Cardiac muscle cell (in vitro differentiated cells and primary cell): ENCODE measurements around the gene SLC9A4. TPM values are rescaled to one million over a fixed set of nuclear protein-coding genes. Genes with fewer than 3 reads are reported as not detected.

Experiments used
- DNase-seq, 2 donors: peaks; one replicate each; pipeline versions ENCODE4 v3.0.0 to v3.0.0-alpha.2; 2010 to 2017; ENCODE audit warnings: low read depth in 1 of 2, low spot score in 1 of 2
- H3K27ac ChIP-seq: fragments of 200-600 bp; sonication (generic); 2 replicates; pipeline ENCODE4 v1.5.1; 2016
- H3K27me3 ChIP-seq: fragments of 200-600 bp; sonication (generic); 2 replicates; pipeline ENCODE4 v1.6.0; 2016; ENCODE audit warnings: control low read depth
- H3K36me3 ChIP-seq: fragments of 200-600 bp; sonication (generic); 2 replicates; pipeline ENCODE4 v1.5.1; 2016; ENCODE audit warnings: control low read depth
- H3K4me1 ChIP-seq: fragments of 200-600 bp; sonication (generic); 2 replicates; pipeline ENCODE4 v1.8.1; 2017; ENCODE audit warnings: low read depth, mild to moderate bottlenecking, mixed run types
- H3K4me3 ChIP-seq: fragments of 200-600 bp; sonication (generic); 2 replicates; pipeline ENCODE4 v1.5.1; 2016; ENCODE audit warnings: mild to moderate bottlenecking
- H3K9me3 ChIP-seq: fragments of 200-600 bp; sonication (generic); 2 replicates; pipeline ENCODE4 v1.5.1; 2017; ENCODE audit warnings: low read depth, mild to moderate bottlenecking, control low read depth
- polyA plus RNA-seq: library from polyadenylated mRNA; unstranded; fragments of >200 nt; fragmentation: Nextera tagmentation; extraction: Ambion mirVana; gene quantifications from 2 replicates; pipeline ENCODE4 v1.2.1, GENCODE V29; 2016
- total RNA-seq: library from RNA; depleted of rRNA; stranded (reverse); fragments of >200 nt; gene quantifications from 2 replicates; pipeline ENCODE4 v1.2.3, GENCODE V29; 2016
- TF ChIP-seq, protein P1 (sequence below): IDR thresholded peaks from 2 replicates; pipeline ENCODE4 v1.5.1; 2012; ENCODE audit warnings: low read depth, mild to moderate bottlenecking, low read length

Gene SLC9A4
- total and polyA plus RNA-seq, 2 experiments from 2014 or later: 0.17 TPM; not detected in 1

DNA sequence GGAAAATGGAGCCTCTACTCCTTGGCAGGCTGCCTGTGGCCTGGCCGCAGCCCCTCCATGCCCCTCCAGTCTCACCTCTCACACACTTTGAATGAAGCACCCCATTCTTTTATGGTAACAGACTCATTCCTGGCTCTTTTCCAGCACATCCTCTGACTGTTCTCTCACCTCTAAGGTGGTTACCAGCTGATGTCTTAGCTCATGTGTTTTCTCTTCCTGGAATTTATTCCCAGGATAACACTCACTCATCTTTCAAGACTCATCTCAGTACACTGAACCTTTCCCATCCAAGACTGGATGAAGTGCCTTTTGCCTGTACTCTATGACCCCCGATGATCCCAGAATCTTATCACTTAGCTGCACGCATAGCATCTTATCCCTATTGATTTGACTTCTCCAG is 50.6 kb downstream of the SLC9A4 start:
- TF ChIP-seq, protein P1, sequence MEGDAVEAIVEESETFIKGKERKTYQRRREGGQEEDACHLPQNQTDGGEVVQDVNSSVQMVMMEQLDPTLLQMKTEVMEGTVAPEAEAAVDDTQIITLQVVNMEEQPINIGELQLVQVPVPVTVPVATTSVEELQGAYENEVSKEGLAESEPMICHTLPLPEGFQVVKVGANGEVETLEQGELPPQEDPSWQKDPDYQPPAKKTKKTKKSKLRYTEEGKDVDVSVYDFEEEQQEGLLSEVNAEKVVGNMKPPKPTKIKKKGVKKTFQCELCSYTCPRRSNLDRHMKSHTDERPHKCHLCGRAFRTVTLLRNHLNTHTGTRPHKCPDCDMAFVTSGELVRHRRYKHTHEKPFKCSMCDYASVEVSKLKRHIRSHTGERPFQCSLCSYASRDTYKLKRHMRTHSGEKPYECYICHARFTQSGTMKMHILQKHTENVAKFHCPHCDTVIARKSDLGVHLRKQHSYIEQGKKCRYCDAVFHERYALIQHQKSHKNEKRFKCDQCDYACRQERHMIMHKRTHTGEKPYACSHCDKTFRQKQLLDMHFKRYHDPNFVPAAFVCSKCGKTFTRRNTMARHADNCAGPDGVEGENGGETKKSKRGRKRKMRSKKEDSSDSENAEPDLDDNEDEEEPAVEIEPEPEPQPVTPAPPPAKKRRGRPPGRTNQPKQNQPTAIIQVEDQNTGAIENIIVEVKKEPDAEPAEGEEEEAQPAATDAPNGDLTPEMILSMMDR: no peak
- Histone ChIP-seq H3K27ac (no peak overlapping the region), H3K36me3 (no peaks in the 10 kb centered on the region), H3K4me3 (no peak overlapping the region), H3K27me3 (peaks cover 1% of the 10 kb centered on the region), H3K9me3 (no peaks in the 10 kb centered on the region), H3K4me1 (no peaks in the 10 kb centered on the region)
- no peak for DNase-seq

DNA sequence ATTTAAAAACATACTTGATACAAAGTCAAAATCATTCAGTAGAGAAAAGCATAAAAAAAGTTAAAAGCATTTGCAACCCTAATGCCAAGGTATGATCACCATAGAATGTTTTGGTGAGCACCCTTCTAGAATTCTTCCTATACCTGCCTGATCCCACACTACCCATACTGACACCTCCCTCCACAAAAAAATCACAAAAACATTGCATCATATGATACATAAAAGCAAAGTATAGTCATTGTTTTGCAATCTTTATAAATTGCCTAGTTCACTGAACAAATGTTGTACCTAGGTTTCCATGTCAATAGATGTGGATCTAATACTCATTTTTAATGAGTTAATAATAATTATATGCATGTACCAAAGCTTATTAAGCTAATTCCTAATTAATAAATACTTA is 54.1 kb downstream of the SLC9A4 start:
- DNase-seq: no peak
- Histone ChIP-seq H3K4me1 (no peaks in the 10 kb centered on the region), H3K4me3 (no peak overlapping the region), H3K9me3 (no peaks in the 10 kb centered on the region), H3K27ac (no peak overlapping the region), H3K36me3 (no peaks in the 10 kb centered on the region), H3K27me3 (no peaks in the 10 kb centered on the region)
- TF ChIP-seq, protein P1: no peak

DNA sequence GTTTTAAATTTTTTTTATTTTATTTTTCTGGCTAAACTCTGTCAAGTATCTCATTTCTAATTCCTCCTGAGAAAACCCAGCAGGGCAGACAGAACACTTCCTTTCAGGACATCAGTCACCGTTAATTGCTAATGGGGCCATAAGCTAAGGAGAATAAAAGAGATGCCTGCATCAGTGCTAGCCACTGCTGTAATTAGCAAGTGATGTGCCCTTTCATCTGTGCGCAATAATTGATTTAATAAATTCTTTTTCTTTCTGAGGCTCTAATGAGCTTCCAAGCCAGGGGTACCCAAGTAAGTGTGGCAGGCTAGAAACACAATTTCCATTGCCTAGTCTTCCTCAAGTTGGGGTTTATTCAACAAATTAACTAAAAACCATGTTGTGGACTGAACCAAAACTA is 65.5 kb downstream of the SLC9A4 start:
- no peak for DNase-seq
- TF ChIP-seq, protein P1: no peak
- H3K9me3 ChIP-seq: no peaks in the 10 kb centered on the region
- H3K4me1 ChIP-seq: no peaks in the 10 kb centered on the region
- no peaks in the 10 kb centered on the region for H3K36me3 ChIP-seq
- no peak overlapping the region for H3K27ac ChIP-seq
- no peak overlapping the region for H3K4me3 ChIP-seq
- H3K27me3 ChIP-seq: no peaks in the 10 kb centered on the region

GRCh38 chr2:102540882-102541281 is 67.9 kb downstream of the SLC9A4 start:
- TF ChIP-seq, protein P1: no peak
- no peaks in the 10 kb centered on the region for H3K4me1 ChIP-seq
- no peak overlapping the region for H3K27ac ChIP-seq
- no peak overlapping the region for H3K4me3 ChIP-seq
- H3K36me3 ChIP-seq: no peaks in the 10 kb centered on the region
- no peaks in the 10 kb centered on the region for H3K9me3 ChIP-seq
- no peak for DNase-seq
- no peaks in the 10 kb centered on the region for H3K27me3 ChIP-seq

DNA sequence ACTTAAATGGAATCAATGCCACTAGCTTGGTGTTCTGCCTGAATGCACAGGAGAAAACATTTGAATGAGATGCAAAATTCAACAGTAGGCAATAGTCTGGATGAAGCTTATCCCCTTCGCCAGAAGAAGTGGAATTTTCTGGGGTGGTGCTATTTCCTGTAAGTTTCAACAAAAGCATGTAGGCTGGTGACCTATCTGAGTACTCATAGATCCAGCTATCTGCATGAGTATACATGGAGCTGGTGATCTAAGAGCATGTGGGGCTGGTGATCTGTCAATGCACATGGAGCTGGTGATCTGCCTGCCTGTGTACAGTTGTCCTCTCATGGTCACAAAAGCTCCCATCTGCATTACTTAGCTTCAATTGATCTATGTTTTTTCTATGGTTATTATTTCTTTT is 71.2 kb downstream of the SLC9A4 start:
- Histone ChIP-seq H3K4me1 (no peaks in the 10 kb centered on the region), H3K9me3 (no peaks in the 10 kb centered on the region), H3K36me3 (no peaks in the 10 kb centered on the region), H3K27me3 (no peaks in the 10 kb centered on the region), H3K27ac (no peak overlapping the region), H3K4me3 (no peak overlapping the region)
- TF ChIP-seq, protein P1: no peak
- DNase-seq: no peak

DNA sequence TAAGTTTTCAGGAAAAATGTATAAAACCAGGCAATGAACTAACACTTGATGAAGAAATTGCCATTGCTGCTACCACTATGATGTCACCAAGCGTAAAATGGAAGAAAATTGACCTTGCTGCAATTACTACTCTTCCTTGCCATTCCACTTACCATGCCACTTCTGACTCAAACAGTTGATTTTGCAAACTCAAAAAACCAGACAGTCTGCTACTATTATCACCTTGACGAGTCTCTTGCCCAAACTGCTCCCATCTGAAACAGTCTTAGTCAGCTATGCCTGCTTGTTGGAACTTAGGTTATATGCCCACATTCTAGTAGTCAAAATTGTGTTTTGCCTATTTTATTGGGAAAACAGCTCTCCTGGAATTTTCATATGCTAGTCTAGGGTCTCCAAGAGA is 74.4 kb downstream of the SLC9A4 start:
- DNase-seq: no peak

More for the DNA sequence above, 74.4 kb downstream of the SLC9A4 start:
- no peak overlapping the region for H3K4me3 ChIP-seq
- H3K36me3 ChIP-seq: no peaks in the 10 kb centered on the region
- H3K27ac ChIP-seq: no peak overlapping the region
- no peaks in the 10 kb centered on the region for H3K9me3 ChIP-seq
- no peaks in the 10 kb centered on the region for H3K4me1 ChIP-seq
- no peaks in the 10 kb centered on the region for H3K27me3 ChIP-seq
- TF ChIP-seq, protein P1: no peak
